NCI-H128 (cell line): Measurements from ENCODE around the gene CYP4X1.
"Not testable (repeated sequence)": the region's sequence is repeated elsewhere in the genome, so short reads cannot be mapped to it uniquely, and the experiment has no call there.

Experiments used
- DNase-seq: peaks from one replicate; lab custom pipeline; 2025; ENCODE audit not compliant: unreplicated experiment; lab: John Stamatoyannopoulos, UW

CYP4X1 gene

GRCh38 chr1:47069080-47069479, 45.6 kb downstream of the CYP4X1 start:
- not testable (repeated sequence) for DNase-seq

GRCh38 chr1:47069509-47069908, 46.0 kb downstream of the CYP4X1 start:
- DNase-seq: not testable (repeated sequence)

- not testable (repeated sequence) for DNase-seq
These were observed 65.9 kb downstream of the CYP4X1 start for GRCh38 chr1:47089356-47089755.

- not testable (repeated sequence) for DNase-seq
These were observed 68.0 kb downstream of the CYP4X1 start for GRCh38 chr1:47091476-47091875.
